ENCODE measurements around the gene YPEL2.

Gene YPEL2

DNA sequence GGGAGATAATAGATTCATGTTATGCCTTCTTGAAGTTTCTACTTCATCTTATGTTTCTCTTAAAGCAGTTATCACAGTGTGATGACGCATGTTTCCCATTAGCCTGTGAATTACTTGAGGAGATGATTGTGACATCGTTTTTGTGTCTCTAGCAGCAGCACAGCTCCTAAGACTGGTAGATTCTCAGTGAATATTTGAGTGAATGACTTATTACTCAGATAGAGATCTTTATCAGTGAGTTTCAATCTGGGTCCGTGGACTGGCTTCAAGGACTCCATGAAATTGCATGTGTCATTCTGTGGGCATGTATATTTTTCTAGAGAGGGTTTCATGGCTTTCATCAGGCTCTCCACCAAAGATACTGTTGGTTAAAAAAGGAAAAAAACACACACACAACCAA, 29.9 kb downstream of the YPEL2 start:
- no peak for DNase-seq

DNA sequence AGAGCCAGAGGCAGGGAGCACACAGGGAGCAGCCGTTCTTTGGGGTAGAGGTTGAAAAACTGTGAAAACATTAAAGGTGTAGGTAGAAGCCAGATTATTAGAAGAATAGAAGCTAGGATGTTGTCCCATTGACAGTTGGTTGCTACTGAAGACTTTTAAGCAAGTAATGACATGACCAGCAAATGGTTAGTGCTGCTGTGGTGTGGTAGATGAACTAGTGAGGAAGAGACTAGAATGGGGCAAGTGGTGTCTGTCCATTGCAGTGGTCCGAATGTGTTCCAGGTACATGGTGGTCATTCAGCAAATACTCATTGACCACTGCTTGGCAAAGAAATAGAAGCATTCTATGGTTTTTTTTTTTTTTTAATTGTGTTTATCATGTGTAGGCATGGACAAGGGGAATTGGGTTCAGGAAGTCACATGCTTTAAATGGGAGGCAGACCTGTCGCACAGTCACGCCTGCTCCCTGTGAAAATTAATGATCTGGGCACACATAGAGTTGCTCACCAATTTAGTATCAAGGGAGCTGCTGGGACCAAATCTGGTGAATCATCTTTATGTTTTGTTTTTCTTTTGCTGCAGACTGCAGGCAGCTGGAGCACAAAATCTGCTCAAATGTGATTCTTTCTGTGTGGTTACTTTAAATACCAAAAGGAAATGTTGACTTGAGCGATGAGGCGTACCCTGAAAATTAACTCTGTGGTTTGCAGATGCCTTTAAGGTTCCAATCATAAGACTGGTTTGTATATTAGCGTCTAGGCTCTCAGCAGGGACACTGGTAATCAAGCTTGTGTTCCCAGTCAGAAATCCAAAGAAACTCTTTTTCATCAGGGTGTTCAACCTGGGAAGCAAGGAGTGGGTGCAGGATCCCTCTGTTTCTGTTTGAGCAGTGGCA, 30.7 kb downstream of the YPEL2 start:
- DNase-seq = no peak

DNA sequence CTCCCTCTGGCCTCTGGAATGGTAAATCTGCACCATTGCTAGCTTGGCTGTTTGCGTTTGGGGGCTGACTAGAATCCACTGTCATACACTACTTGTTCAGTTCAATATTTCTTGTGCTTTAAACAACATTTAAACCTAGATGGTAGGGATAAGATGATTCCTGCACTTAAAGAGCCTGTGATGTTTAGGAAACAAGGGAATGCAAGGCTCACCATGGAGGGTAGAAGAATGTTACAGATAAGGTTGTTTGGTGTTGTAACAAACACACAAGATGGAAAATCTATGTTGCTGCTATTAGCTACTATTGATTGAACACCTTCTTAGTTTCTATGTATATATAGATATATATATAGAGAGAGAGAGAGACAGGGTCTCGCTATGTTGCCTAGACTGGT, 31.4 kb downstream of the YPEL2 start:
- DNase-seq = no peak

DNA sequence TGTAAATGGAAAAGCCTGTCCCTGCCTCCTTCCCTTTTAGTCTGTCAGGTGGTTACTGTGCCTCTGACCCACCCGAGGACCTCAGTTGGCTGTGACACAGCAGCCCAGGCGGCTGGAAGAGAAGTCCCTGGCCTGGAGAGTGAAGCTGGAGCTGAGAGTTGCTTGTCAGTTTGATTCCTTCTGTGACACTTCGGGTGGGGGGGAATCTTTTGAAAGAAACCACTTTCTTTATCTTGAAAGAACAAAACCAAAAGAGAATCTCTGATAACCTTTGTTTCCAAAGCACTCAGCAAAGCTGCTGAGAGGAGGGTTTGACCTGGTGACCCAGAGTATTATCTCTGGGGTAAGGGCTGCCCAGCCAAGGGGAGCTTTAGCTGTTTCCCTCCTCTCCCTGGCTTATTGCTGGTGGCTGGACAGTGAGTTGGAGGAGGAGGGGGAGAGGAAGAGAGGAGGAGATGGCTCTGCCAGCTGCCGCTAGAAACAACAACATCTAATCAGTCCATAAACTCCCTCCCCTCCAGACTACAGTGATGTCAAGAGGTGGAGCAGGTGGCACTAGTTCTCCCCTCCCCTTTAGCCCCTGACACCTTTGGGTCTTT, 34.0 kb downstream of the YPEL2 start:
- no peak for DNase-seq

DNA sequence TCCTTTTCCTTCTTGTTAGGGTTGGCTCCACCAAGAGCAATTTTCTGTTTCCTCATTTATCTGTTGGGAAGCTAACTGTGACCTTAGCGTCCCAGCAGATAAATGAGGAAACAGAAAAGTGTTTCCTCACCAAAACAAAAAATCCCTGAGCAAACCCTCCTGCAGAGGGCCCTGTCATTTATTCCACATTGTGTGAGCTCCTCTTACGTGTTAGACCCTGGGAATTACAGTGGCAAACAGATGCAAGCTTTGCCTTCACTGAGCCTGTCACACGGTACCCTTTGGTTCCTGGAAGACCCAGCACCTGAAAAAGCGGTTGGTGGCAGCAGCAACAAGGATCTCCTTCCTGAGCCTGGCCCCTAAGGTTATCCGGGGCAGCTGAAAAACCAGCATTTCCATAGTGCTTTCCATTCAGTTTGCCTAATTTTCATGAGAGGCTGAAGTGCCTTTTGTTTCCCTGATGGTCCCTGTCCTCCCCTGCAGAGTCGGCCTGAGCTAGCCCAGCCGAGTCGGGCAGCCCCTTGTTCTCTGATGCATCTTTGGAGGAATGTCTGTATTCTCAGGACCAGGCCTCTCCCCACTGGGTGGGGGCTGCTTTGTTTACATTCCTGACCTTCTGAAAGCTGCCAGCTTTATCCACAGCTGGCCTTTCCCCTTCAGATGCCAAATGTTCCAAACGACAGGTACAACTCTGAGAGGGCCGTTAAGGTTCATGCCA, 34.7 kb downstream of the YPEL2 start:
- DNase-seq = no peak

DNA sequence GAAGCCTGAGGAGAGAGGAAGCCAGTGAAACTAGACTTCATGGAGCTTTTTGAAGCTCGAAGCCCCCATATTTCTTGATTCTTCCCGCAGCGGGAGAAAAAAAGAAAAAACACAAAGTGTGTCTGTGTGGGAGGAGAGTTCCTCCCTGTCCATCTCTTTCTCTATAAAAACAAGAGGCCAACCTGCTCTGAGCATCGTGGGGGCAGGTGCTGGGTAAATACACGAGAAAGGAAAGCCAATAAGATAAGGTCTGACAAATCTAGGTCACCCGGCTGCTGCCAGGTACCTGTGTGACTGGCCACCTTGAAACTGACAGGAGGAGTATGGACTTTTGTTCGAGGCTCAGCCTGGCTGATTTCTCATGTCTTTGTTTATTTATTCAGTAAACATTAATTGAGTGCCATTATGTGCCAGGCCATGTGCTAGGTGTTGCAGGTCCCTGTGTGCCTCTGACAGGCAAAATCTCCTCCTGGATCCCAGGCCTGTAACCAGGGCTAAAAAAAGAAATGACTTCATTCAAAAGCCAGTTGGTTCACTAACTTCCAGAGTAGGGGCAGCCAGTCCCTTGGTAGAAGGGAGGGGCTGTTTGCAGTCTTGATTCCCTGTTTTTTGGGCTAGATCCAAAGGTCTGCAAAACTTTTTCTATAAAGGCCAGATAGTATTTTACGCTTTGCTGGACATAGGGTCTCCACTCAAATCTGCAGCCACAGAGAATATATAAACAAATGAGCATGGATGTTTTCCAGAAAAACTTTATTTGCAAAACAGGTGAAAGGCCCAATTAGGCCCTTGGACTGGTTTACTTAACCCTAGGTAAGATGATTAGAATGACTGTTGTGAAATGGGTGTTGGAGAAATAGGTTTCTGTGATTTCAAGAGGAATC, 35.6 kb downstream of the YPEL2 start:
- DNase-seq = no peak

DNA sequence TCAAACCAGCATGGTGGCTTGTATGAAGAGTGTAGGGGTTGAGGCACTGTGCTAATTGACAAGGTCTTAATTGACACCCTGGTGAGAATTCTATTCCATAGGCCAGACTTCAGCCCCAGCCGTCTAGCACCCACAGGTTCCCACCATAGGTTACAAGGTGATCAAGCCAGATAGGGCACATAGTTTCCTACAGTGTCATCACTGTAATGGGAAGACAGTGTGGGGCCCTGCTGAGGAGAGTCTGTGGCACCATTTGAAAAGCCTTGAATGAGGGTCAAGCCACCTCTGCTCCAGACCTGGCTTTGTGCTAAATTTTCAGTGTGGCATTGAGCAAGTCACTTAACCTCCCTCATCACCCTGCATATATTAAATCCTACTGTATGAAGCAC, 36.2 kb downstream of the YPEL2 start:
- no peak for DNase-seq

DNA sequence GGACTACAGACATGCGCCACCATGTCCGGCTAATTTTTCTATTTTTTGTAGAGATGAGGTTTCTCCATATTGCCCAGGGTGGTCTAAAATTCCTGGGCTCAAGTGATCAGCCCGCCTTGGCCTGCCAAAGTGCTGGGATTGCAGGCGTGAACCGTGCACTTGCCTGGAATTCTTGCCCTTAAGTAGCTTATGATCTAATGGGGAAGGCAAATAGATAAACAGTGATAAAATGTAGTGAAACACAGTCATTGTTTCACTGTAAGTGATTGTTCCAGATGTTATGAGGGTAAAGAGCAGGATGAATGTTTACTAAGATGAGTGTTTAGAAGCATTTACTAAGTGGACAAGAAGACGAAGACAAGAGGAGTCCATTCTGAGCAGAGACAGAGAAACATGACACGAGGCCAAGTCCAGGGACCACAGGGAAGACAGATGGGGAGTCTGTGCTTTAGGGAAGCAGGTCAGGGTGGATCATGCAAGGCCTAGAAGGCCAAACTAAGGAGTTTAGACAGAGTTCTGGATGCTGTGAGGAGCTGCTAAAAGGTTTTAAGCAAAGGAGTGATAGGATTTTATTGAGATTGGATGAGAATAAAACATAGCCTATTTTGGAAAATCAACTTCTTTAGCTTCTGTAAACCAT, 36.9 kb downstream of the YPEL2 start:
- no peak for DNase-seq

DNA sequence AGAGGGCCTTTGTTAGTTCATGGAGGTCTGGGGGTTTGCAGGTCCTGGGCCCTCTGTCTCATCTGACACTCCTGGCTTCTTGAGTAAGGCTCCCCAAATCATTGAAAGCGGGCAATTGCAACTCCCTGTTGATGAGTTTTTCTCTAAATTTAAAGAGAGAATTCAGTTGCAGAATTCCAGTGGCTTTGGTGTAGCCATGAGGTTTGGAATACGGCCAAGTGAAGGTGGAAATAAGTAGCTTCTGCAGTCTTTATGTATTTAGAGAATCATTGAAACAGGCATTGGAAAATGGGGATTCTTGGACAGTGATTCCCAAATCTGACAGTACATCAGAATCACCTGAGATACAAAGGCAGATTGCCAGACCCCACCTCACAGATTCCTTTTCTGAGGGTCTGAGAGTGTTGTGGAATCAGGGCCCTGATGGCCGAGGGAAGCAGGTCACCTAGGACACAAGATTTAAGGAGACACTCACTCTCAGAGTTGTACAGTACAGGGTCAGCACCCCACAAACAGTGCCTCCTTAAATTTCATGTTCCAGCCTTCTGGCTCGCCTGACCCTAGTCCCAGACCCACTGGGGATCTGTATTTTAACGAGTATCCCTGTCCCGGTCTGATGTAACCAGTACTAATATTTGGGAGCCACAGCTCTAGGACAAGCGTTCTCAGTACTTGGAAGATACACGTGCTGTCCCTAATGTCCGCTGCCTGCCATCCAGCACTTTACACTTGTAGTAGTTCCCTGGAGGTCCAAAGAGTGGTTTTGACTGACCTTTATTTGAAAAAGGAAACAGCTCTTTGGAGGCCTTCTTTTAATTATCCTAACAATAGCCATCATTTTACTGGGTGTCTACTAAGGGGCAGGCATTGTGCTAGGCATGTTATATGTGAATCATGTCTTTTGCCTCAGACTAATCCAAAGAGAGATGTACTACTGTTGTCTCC, 37.8 kb downstream of the YPEL2 start:
- DNase-seq = no peak

DNA sequence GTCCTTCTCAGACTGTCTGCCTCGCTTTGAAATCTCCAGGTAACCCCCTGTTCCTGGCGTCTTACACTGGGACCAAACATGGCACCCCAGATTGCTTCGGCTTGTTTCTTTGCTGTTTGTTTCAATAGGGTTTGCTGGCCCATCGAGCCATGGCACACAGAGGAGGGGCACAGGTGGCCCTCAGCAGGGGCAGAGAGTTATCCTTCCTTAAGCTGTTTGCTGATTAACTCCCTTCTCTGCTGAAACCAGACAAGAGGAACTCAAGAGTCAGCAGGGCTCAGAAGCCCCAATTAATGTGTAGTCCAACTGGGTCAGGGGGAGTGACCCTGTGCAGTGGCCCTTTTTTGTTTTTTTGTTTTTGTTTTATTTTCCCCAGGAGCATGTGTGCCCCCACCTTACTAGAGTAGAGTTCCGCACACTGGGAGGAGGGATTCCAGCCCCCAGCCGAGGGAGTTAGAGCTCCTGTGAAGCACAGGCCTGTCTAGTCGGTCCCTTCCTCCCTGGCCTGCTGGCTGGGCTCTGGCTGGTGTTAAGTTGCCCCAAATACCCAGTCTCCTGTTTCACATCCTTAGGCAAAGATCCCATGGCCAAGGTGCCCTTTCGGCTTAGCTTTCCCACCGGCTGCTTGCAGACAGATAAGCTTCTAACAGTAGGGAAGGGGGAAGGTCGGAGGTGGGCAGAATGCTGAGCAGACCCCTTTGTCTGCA, 39.3 kb downstream of the YPEL2 start:
- DNase-seq = no peak

DNA sequence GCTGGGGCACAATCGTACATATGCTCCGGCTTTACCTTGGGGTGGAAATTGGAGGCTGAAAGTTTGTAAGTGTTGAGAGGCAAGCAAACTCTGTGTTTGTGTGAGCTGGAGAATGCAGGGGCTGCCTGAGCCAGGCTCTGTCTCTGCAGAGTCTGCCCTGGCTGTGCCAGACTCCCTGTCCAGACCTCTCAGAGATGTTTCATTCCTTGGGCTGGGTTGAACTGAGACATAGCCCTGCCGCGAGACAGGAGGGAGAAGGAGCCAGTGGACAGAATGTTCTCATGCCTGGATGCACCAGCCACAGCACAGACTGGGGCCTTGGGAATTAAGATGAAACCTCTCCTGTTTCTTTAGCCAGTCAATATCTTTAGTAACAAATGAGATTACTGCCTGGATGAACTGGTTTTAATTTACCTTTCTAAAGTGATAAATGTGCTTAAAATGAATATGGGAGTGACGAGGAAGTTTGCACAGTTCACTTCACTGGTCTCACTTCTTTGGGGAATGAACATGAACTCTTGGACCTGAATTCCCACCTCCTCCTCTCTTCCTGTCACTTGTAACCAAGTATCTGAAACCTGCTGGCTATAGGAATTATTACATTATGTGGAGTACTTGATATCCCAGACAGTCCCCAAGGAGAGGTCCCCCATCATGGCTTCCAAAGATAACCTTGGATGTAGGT, 40.1 kb downstream of the YPEL2 start:
- DNase-seq = no peak

DNA sequence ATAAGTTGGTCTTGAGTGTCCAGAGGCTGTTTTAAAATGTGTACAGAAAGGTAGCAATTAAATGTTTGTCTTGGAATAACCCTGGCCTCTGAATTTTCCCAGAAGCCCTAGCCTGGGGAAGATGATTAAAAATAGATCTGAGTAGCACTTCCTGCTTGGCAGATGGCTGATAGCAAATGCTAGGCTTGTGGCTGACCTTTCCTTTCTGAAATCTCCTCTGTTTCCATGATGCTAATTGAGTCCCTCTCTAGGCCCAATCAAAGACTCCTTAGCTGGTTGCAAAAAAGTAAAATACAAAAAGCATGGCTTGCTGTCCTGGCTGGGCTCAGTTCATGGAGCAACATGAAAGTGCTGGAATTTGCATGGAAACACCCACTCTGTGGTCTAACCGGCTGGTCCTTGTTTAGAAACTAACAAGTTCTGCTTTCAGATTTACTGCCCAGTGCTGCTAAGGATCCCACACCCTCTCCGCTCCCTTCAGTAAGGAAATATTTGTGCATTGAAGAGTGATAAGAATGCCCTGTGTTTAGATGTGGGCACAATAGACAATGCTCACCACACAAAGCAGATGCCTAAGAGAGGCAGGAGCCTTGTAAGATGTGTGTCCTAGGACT, 40.8 kb downstream of the YPEL2 start:
- DNase-seq = peak; percentile 73

DNA sequence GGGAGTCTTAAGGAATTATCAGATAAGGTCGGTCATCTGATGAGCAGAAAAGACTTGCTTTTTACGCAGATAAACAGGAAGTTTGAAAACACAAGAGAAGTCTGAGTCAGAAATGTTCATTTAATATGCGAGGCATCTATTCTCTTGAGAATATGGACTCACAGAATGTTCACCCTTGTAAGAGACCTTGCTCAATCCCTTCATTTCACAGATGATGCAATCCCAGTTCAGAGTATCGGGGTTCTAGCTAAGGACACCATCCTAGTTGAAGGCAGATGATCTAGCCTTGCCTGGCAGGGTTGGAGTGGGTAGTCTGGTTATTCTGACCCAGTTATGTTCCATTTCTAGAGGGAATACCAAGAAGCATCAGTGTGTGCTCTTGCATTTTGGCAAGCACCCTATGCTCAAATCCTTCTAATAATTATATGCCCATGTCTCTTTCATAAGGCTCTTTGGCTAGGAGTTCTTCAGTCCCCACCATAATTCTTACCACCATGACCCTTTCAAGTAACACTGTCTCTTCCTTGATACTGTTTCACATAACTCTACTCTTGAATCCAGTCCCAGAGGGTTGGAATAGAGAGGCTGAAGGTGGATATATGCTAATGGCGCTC, 42.5 kb downstream of the YPEL2 start:
- DNase-seq = no peak

DNA sequence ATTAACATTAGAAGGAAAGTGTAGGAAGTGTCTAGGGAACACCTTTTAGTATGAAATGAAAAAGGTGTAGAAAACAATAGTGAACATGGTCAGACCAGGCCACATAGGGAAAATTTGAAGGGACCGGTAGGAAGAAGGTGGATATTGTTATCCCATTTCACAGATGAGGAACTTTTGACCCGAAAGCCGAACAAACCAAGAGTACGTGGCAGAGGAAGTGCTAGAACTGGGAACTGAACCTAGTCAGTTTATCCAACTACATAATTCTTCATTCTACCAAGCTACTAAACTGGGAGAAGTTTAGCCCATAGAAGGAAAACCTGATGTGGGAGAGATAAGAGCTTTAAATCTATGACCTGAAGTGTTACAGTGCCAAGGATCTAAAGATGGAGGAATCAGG, 43.2 kb downstream of the YPEL2 start:
- no peak for DNase-seq

DNA sequence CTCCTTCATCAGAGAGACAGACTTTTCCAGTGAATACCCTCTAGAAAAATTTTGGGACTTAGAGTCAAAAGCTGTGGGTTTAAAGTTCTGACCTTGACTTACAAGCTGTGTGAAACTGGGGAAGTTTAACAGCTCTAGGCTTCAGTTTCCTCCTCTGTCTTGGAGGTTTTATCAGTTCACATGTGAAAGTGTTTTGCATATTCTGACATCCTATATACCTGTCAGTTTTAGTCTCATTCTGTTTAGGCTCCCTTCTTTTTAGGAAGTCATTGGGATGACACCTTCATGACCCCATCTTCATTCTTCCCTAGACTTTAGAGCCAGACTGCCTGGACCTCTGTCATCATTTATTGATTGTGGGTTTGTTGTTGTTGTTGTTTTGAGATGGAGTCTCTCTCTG, 44.4 kb downstream of the YPEL2 start:
- no peak for DNase-seq

DNA sequence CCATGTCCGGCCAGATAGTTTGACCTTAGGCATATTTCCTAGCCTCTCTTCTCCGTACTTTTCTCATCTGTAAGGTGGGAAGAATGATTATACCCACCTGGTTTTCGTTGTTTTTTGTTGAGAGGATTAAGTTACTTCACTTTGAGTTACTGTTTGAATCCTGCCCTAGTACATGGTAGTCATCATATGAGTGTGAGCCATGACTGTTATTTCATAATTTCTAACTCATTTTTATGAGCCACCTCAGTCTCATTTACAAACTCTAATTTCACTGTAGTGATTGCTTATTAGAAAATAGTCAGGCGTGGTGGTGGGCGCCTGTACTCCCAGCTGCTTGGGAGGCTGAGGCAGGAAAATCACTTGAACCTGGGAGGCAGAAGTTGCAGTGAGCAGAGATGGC, 45.1 kb downstream of the YPEL2 start:
- DNase-seq = no peak

DNA sequence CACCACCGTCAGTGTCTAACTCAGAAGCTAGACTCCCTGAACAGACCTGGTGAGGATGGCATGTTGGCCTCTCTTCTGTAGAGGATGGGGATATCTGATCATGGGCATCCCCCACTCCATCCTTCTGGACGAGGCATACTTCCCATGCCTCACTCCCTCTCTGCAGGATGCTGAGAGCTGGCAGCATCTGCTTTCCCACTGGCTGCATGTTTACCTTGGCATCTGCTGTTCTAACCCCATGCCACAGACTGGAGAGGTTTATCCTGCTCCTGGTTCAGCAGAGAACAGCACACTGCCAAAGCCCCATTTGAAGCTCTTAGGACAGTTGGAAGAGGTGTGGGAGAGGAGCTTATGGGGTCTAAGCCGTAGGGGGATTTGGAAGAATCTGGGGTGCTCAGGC, 46.0 kb downstream of the YPEL2 start:
- peak; percentile 57 for DNase-seq

DNA sequence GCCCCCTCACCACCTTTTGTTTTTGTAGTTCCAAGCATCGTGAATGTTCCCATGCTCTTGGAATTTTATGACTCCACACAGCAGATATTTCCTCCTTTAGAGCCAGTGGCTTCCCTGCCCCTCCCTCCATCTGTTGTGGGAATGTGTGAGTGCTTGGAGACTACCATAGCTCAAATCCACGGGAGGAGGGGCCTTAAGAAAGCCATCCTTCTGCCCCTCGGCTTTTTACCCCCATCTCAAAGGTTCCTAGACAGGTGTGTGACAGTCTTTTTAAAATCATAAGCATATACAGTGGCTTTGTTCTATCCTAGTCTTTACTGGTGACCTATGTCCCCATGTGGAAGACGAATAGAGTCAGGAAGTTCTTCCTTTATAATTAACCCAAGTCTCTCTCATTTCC, 47.2 kb downstream of the YPEL2 start:
- DNase-seq = no peak

DNA sequence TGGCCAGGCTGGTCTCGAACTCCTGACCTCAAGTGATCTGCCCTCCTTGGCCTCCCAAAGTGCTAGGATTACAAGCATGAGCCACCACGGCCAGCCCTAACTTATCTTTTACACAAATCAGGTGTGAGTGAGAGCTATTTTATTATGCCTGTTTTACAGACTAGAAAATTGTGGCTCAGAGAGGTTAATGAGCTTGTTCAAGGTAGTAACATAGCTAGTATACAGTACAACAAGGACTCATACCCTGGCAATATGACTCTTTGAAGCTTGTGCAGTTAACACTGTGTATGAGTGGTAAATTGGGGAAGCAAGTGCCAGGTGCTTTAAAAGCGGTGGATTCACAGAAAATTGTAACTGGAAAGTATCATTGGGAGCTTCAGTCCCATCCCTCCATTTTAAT, 49.0 kb downstream of the YPEL2 start:
- DNase-seq = no peak
